Endodermal cell (in vitro differentiated cells): ENCODE measurements around the gene SPAG9. TPM values are rescaled to one million over a fixed set of nuclear protein-coding genes. Genes with fewer than 3 reads are reported as not detected.

Experiments used
- DNase-seq: peaks from one replicate; pipeline ENCODE4 v3.0.0-alpha.2; 2017
- H3K27ac ChIP-seq: 2 replicates; pipeline ENCODE4 v1.5.1; 2013; ENCODE audit warnings: mild to moderate bottlenecking, low read depth, low read length, moderate library complexity
- H3K27me3 ChIP-seq: 2 replicates; pipeline ENCODE4 v1.6.1; 2013; ENCODE audit warnings: mild to moderate bottlenecking, low read length, moderate library complexity; ENCODE audit not compliant: insufficient read depth, control insufficient read depth, poor library complexity, severe bottlenecking
- H3K36me3 ChIP-seq: 2 replicates; pipeline ENCODE4 v1.7.0; 2013; ENCODE audit warnings: mild to moderate bottlenecking, low read length, moderate library complexity; ENCODE audit not compliant: control insufficient read depth, insufficient read depth
- H3K4me1 ChIP-seq: one replicate; pipeline ENCODE4 v1.7.0; 2013; ENCODE audit warnings: low read length; ENCODE audit not compliant: control insufficient read depth, insufficient read depth
- H3K4me3 ChIP-seq: 2 replicates; pipeline ENCODE4 v1.5.1; 2013; ENCODE audit warnings: mild to moderate bottlenecking, low read length, moderate library complexity
- H3K9ac ChIP-seq: 2 replicates; pipeline ENCODE4 v1.6.1; 2013; ENCODE audit warnings: mild to moderate bottlenecking, low read length, moderate library complexity; ENCODE audit not compliant: poor library complexity, severe bottlenecking; ENCODE audit errors: extremely low read depth
- H3K9me3 ChIP-seq: 2 replicates; pipeline ENCODE4 v1.6.1; 2013; ENCODE audit warnings: mild to moderate bottlenecking, low read length, moderate library complexity; ENCODE audit not compliant: control insufficient read depth
- H3K27ac Mint-ChIP-seq: 2 replicates; pipeline ENCODE4 v1.8.0; 2020; ENCODE audit warnings: mixed read lengths
- H3K27me3 Mint-ChIP-seq: 2 replicates; pipeline ENCODE4 v1.8.0; 2021; ENCODE audit warnings: mild to moderate bottlenecking, mixed read lengths; ENCODE audit not compliant: insufficient read depth
- H3K36me3 Mint-ChIP-seq: 2 replicates; pipeline ENCODE4 v1.8.0; 2020; ENCODE audit warnings: low read depth, mixed read lengths
- H3K4me1 Mint-ChIP-seq: 2 replicates; pipeline ENCODE4 v1.8.0; 2020; ENCODE audit warnings: mixed read lengths
- H3K4me3 Mint-ChIP-seq: 2 replicates; pipeline ENCODE4 v1.8.0; 2020; ENCODE audit warnings: mild to moderate bottlenecking, moderate library complexity, mixed read lengths
- H3K9me3 Mint-ChIP-seq: 2 replicates; pipeline ENCODE4 v1.8.0; 2020; ENCODE audit warnings: mild to moderate bottlenecking, mixed read lengths
- WGBS, 2 experiments: methylation state at CpG; one replicate each; pipeline versions ENCODE4 v1.1.5 to v1.1.7; 2013; ENCODE audit warnings: missing lambda C conversion rate in 2 of 2, mixed read lengths in 1 of 2; ENCODE audit not compliant: insufficient coverage in 1 of 2, insufficient read length in 1 of 2; 5-methylcytosine and 5-hydroxymethylcytosine counted together
- total RNA-seq, 2 donors: library from RNA; stranded (reverse); fragmentation: NEBNext Ultra II Directional in 1 of 2; extraction: Animal tissue kit (Norgen Biotek cat#: 25700) in 1 of 2; gene quantifications; 2 replicates in 1 of 2; 3 replicates in 1 of 2; pipeline ENCODE4 v1.2.1, GENCODE V29; 2021
- TF ChIP-seq, protein P1 (sequence below): fragments of 200-600 bp; sonication (generic); conservative IDR thresholded peaks from 2 replicates; pipeline ENCODE4 v1.5.0; 2021; ENCODE audit warnings: antibody characterized with exemption, mild to moderate bottlenecking

SPAG9 gene
- total RNA-seq, 2 donors from 2014 or later = 64.8 to 77.7 TPM

DNA sequence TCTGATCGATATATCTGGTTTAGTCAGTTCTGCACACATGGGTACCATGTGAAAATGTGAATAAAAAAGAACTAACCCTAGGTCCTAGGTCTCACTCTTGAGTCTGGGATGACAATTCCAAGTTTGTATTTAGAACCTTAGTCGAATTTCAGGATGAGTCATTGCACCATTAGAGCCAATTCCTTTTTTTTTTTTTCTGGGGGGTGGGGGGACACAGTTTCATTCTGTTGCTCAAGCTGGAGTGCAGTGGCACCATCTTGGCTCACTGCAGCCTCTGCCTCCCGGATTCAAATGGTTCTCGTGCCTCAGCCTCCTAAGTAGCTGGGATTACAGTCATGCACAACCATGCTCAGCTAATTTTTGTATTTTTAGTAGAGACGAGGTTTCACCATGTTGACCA is 41.6 kb downstream of the SPAG9 start:
- WGBS, 2 experiments = 87 to 95% methylated on average over 3 to 5 of the region's 5 CpGs
- H3K9me3 ChIP-seq = peaks cover 41% of the 10 kb centered on the region

DNA sequence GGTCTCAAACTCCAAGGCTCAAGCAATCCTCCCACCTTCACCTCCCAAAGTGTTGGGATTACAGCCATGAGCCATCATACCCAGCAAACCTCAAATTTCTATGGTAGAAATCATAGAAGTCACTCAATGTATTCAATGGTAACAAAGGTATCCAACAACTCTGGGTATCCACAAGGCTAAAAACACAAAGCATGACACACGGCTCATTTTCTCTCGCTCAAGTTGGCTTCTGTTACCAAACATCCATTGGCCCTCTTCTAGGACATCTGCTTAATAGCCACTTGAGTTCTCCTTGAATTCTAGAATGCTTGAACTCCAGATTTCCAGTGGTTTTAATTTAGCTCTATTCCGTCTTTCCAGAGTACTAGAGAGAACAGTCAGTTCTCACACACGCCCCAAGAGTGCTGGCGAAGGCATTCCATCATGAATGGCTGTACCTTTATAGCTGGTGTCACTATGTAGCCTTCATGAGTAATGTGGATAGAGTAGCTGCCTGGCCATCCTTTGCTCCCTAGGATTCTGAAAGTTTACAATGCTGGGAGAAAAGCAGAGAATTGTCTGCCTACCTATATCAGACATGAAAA is 42.6 kb downstream of the SPAG9 start:
- no peak overlapping the region for H3K27ac Mint-ChIP-seq
- H3K27me3 Mint-ChIP-seq = no peaks in the 10 kb centered on the region
- H3K36me3 Mint-ChIP-seq = peaks cover 42% of the 10 kb centered on the region
- DNase-seq = no peak
- H3K9me3 ChIP-seq = peaks cover 41% of the 10 kb centered on the region
- H3K27me3 ChIP-seq = no peaks in the 10 kb centered on the region
- peak overlapping the region; percentile 5 for H3K4me3 ChIP-seq
- WGBS, 2 experiments = 90 to 94% methylated on average over 5 of the region's 5 CpGs
- no peak overlapping the region for H3K27ac ChIP-seq
- no peaks in the 10 kb centered on the region for H3K4me1 ChIP-seq
- peaks cover 60% of the 10 kb centered on the region for H3K36me3 ChIP-seq
- peaks cover 8% of the 10 kb centered on the region for H3K9me3 Mint-ChIP-seq
- TF ChIP-seq, protein P1, sequence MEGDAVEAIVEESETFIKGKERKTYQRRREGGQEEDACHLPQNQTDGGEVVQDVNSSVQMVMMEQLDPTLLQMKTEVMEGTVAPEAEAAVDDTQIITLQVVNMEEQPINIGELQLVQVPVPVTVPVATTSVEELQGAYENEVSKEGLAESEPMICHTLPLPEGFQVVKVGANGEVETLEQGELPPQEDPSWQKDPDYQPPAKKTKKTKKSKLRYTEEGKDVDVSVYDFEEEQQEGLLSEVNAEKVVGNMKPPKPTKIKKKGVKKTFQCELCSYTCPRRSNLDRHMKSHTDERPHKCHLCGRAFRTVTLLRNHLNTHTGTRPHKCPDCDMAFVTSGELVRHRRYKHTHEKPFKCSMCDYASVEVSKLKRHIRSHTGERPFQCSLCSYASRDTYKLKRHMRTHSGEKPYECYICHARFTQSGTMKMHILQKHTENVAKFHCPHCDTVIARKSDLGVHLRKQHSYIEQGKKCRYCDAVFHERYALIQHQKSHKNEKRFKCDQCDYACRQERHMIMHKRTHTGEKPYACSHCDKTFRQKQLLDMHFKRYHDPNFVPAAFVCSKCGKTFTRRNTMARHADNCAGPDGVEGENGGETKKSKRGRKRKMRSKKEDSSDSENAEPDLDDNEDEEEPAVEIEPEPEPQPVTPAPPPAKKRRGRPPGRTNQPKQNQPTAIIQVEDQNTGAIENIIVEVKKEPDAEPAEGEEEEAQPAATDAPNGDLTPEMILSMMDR = no peak
- no peak overlapping the region for H3K4me3 Mint-ChIP-seq
- H3K9ac ChIP-seq = no peak overlapping the region
- H3K4me1 Mint-ChIP-seq = no peaks in the 10 kb centered on the region

More for the DNA sequence above, 41.6 kb downstream of the SPAG9 start:
- no peak for DNase-seq
- Histone ChIP-seq H3K36me3 (peaks cover 59% of the 10 kb centered on the region), H3K27ac (no peak overlapping the region), H3K4me1 (no peaks in the 10 kb centered on the region), H3K27me3 (no peaks in the 10 kb centered on the region), H3K9ac (no peak overlapping the region), H3K4me3 (no peak overlapping the region)
- Mint-ChIP-seq H3K27me3 (no peaks in the 10 kb centered on the region), H3K9me3 (peaks cover 8% of the 10 kb centered on the region), H3K36me3 (peaks cover 39% of the 10 kb centered on the region), H3K27ac (no peak overlapping the region), H3K4me1 (no peaks in the 10 kb centered on the region), H3K4me3 (no peak overlapping the region)
- TF ChIP-seq, protein P1 = no peak

DNA sequence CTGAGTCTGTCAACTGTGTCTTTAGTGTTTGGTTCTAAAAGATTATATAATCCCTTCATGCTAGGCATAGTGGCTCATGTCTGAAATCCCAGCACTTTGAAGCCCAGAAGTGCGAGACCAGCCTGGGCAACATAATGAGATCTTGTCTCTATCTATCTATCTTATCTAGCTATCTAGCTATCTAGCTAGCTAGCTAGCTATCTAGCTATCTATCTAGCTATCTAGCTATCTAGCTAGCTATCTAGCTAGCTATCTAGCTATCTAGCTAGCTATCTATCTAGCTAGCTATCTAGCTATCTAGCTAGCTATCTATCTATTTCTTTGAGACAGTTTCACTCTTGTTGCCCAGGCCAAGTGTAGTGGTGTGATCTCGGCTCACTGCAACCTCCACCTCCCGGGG is 43.8 kb downstream of the SPAG9 start:
- Histone ChIP-seq H3K27me3 (no peaks in the 10 kb centered on the region), H3K27ac (no peak overlapping the region), H3K36me3 (peaks cover 60% of the 10 kb centered on the region), H3K4me3 (no peak overlapping the region), H3K4me1 (no peaks in the 10 kb centered on the region), H3K9me3 (peaks cover 41% of the 10 kb centered on the region), H3K9ac (no peak overlapping the region)
- 92 to 94% methylated on average over 3 of the region's 3 CpGs for WGBS, 2 experiments
- Mint-ChIP-seq H3K27ac (peak overlapping the region; percentile 48), H3K4me3 (no peak overlapping the region), H3K36me3 (peaks cover 46% of the 10 kb centered on the region), H3K9me3 (peaks cover 8% of the 10 kb centered on the region), H3K27me3 (no peaks in the 10 kb centered on the region), H3K4me1 (no peaks in the 10 kb centered on the region)
- peak; percentile 60 for DNase-seq
- TF ChIP-seq, protein P1 = no peak
